ENCODE measurements around the gene AJAP1. TPM values are rescaled to one million over a fixed set of nuclear protein-coding genes. Genes with fewer than 3 reads are reported as not detected.

Gene AJAP1
- total and polyA plus RNA-seq, 12 donors, result 0.02 to 0.94 (median 0.09) TPM; not detected in 3

DNA sequence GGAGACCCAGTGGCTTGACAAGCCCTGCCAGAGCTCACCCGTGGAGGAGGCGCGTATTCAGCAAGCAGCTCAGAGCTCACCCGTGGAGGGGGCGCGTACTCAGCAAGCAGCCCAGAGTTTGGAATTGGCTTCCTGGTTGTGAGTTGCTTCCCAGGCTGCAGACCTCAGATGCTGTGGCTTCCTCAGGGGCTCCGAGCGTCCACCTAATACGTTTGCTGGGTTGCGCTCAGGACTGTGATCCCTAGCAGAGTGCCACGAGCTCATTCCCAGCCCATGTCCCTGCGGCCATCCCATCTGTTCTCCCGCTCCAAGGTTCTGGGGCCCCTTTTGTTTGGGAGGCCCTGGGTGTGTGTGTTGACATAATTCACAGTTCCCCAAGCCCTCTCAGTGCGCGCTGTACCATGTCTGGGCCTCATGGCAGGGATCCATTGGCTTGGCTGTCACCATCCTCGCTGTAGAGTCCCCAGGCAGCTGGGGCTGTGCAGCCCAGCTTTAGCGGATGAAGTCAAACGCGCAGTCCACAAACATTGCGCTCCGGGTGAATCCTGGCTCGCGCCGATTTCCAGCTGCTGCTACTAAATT is 3.6 kb downstream of the AJAP1 start:
- ATAC-seq, result peak in 4 of 8 donors; percentile 20 to 45 (median 39)
- H3K36me3 ChIP-seq, result no peaks in the 10 kb centered on the region
- intact Hi-C loops (cut with DNase I), result loop anchor here in 9 of 10 donors (5.0 to 10.0 kb wide), 5 partner anchors 743 to 1257 kb away; no protein-coding TSS in a partner anchor
- DNase-seq, result peak in 1 of 2 donors; percentile 17
- WGBS, 2 donors, result 15 to 24% methylated on average over 24 of the region's 24 CpGs
- peaks cover 13 to 95% (median 90%) of the 10 kb centered on the region in 7 donors for H3K27me3 ChIP-seq
- TF ChIP-seq, protein P1, sequence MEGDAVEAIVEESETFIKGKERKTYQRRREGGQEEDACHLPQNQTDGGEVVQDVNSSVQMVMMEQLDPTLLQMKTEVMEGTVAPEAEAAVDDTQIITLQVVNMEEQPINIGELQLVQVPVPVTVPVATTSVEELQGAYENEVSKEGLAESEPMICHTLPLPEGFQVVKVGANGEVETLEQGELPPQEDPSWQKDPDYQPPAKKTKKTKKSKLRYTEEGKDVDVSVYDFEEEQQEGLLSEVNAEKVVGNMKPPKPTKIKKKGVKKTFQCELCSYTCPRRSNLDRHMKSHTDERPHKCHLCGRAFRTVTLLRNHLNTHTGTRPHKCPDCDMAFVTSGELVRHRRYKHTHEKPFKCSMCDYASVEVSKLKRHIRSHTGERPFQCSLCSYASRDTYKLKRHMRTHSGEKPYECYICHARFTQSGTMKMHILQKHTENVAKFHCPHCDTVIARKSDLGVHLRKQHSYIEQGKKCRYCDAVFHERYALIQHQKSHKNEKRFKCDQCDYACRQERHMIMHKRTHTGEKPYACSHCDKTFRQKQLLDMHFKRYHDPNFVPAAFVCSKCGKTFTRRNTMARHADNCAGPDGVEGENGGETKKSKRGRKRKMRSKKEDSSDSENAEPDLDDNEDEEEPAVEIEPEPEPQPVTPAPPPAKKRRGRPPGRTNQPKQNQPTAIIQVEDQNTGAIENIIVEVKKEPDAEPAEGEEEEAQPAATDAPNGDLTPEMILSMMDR (IDR thresholded peaks at IDR 0.05), result no peak
- peaks cover 0 to 18% (median 5%) of the 10 kb centered on the region in 9 donors for H3K4me1 ChIP-seq
- H3K4me3 ChIP-seq, result no peak overlapping the region
- H3K9me3 ChIP-seq, result no peaks in the 10 kb centered on the region
- no peak overlapping the region for H3K27ac ChIP-seq

DNA sequence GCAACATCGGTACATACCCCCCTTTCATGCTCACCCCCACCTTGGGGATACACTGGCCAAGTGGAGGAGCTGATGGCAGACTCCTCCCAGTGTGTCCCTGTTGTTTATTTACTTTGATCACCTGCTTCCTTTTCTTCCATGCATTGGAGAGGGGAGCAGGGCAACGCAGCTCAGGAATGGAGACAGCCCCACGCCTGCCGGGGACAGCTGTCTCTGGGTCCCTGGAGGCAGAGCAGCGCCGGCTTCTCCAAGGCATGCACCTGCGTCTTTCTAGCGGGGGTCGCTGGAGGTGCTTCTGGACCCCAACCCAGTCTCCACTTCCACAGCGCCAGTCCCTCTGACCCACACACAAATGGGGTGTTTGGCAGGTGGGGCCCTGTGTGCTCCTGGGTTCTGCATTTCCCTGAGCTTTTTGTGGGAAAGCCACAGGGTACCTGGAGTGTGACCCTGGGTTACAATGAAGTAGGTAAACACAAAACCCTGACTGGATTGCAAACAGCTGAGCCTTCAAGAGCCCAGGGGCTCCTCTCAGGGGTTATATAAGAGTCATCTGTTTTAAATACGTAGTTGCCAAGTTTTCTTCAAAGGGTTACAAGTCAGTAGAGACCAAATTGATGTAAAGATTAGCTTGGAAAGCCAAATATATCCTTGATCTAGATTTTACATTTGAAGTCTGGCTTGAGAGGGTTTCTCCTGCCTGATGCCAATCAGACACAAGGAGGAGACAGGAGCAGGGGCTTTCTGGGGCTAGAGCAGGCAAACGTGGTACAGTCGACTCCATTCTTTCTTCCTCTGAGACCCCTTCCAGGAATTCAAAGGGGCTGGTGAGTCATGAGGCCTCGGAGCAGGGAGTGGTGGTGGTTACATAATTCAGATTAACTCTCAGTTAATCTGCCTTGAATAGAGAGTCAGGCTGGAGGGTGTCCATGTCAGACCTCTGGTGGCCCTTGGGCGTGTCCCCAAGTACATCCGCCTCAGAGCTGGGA is 4.5 kb downstream of the AJAP1 start:
- intact Hi-C loops (cut with DNase I), result loop anchor here in 9 of 10 donors (5.0 to 10.0 kb wide), 5 partner anchors 744 to 1256 kb away; no protein-coding TSS in a partner anchor
- 17 to 21% methylated on average over 16 of the region's 16 CpGs for WGBS, 2 donors
- peaks cover 4 to 95% (median 90%) of the 10 kb centered on the region in 7 donors for H3K27me3 ChIP-seq

DNA sequence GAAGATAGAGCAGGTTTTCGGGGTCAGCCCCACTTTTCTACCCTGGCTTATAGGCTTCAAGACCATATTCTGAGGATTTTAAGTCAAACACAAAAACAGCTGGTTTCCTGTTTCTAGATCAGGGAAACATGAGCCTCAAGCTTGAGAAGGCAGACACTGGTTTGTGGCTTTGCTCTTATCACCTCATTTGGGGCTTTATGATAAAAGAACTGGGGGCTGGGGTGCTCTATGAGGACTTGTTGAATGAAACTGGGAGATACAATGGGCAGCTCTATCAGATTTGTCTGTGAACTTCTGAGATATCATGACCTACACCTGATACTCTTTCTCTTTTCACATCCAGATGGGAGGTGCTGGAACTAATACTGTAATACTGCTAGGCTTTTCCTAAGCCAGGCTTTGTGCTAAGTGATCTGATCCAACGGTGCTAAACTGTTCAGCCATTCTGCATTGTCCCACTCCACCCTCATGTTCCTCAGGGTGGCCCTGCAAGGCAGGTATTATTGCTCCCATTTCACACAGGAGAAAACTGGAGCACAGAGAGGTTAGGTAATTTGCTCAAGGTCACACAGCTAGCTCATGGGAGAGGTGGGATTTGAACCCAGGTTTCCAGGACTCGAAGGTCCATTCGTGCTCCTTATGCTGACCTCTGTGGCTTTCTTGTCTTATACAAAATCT is 6.6 kb downstream of the AJAP1 start:
- Histone ChIP-seq H3K9me3 (no peaks in the 10 kb centered on the region), H3K36me3 (no peaks in the 10 kb centered on the region), H3K27me3 (peaks cover 0 to 97% (median 90%) of the 10 kb centered on the region in 7 donors), H3K4me1 (peaks cover 0 to 9% (median under 1%) of the 10 kb centered on the region in 9 donors), H3K4me3 (no peak overlapping the region), H3K27ac (no peak overlapping the region)
- ATAC-seq (no peak), DNase-seq (no peak)
- TF ChIP-seq, protein P1 (IDR thresholded peaks at IDR 0.05), result no peak
- WGBS, 2 donors, result 62 to 64% methylated on average over 4 of the region's 4 CpGs
- intact Hi-C loops (cut with DNase I), result no loop called here

More for the DNA sequence above, 4.5 kb downstream of the AJAP1 start:
- Histone ChIP-seq H3K36me3 (no peaks in the 10 kb centered on the region), H3K4me1 (peaks cover 0 to 15% (median 3%) of the 10 kb centered on the region in 9 donors), H3K27ac (no peak overlapping the region), H3K9me3 (no peaks in the 10 kb centered on the region), H3K4me3 (no peak overlapping the region)
- ATAC-seq, result no peak
- TF ChIP-seq, protein P1 (IDR thresholded peaks at IDR 0.05), result no peak
- DNase-seq, result no peak

DNA sequence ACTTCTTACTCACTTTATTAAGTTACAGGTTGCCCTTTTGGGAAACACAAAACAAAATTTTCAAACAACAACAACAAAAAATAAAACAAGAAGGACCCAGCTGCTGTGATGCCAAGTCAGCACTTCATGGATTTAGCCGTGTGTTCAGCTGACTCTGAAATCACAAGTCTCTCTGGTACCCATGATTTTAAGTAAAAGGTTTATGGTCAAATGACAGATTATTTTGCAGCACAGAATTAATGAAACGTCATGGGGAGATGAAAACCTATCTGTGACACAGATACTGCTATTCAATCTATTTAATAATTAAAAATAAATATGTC is 7.1 kb downstream of the AJAP1 start:
- H3K27me3 ChIP-seq, result peaks cover 0 to 92% (median 86%) of the 10 kb centered on the region in 7 donors
- H3K9me3 ChIP-seq, result no peaks in the 10 kb centered on the region
- TF ChIP-seq, protein P1 (IDR thresholded peaks at IDR 0.05), result no peak
- H3K4me1 ChIP-seq, result peaks cover 0 to 8% (median 0%) of the 10 kb centered on the region in 9 donors
- no peaks in the 10 kb centered on the region for H3K36me3 ChIP-seq
- intact Hi-C loops (cut with DNase I), result no loop called here
- ATAC-seq, result no peak
- H3K27ac ChIP-seq, result no peak overlapping the region
- H3K4me3 ChIP-seq, result no peak overlapping the region
- no peak for DNase-seq
- 68 to 76% methylated on average over 2 of the region's 2 CpGs for WGBS, 2 donors

Data from heart right ventricle (tissue), 16 donors.